GM18511 (cell line): ENCODE results near the gene CNN1.
"Not testable (repeated sequence)": the region's sequence is repeated elsewhere in the genome, so short reads cannot be mapped to it uniquely, and the experiment has no call there.

Experiments used
- ATAC-seq: cut with Tn5 transposase; IDR thresholded peaks from one replicate; pipeline ENCODE4 v1.9.1; 2021; ENCODE audit warnings: mild to moderate bottlenecking, moderate library complexity; ENCODE audit not compliant: unreplicated experiment

Gene CNN1

GRCh38 chr19:11598746-11599145 lies 60.1 kb downstream of the CNN1 start:
- ATAC-seq, result no peak

DNA sequence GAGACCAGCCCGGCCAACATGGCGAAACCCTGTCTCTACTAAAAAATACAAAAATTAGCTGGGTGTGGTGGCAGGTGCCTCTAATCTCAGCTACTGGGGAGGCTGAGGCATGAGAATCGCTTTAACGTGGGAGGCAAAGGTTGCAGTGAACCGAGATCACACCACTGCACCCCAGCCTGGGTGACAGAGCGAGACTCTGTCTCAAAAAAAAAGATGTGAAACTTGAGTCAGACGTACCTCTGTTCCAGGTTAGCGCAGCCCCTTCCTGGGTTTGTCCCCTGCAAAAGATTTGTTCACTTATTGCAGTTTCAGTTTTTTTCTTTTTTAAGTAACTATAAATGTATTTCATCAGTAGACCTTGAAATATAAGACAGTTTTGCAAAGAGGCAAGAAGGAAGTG lies 61.1 kb downstream of the CNN1 start:
- ATAC-seq, result not testable (repeated sequence)
